Measurements from ENCODE around the gene PLXNA2. TPM values are rescaled to one million over a fixed set of nuclear protein-coding genes. Genes with fewer than 3 reads are reported as not detected.
A peak's percentile ranks its signal among the peaks of the same experiment; 100 is the strongest.

The PLXNA2 gene
- total RNA-seq, 3 donors from 2014 or later, result 0.15 to 0.71 (median 0.35) TPM

DNA sequence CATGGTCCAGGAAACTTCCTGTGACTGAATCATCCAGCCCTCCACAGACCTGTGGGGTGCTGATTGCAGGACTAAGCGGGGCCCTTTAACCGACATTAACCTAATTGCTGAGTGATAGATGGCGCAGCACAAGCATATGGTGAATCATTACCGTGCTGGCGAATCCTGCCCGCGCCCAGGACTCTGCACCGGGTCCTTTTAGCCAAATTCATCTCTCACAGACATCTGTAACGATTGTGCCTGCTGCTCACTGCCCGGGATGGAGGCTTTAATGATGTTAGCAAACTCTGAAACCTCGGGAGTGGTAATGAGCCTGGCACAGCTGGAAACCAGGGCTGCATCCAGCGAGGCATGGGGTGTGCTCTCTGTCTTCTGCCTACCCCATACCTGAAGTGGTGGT lies 185.9 kb downstream of the PLXNA2 start:
- Mint-ChIP-seq H3K27me3 (ENCODE audit: low read depth) (peaks cover 16% of the 10 kb centered on the region), H3K9me3 (no peaks in the 10 kb centered on the region), H3K4me3 (no peak overlapping the region), H3K36me3 (ENCODE audit: insufficient read depth) (no peaks in the 10 kb centered on the region), H3K4me1 (ENCODE audit: low read depth) (no peaks in the 10 kb centered on the region)
- DNase-seq (no peak), ATAC-seq (no peak)

DNA sequence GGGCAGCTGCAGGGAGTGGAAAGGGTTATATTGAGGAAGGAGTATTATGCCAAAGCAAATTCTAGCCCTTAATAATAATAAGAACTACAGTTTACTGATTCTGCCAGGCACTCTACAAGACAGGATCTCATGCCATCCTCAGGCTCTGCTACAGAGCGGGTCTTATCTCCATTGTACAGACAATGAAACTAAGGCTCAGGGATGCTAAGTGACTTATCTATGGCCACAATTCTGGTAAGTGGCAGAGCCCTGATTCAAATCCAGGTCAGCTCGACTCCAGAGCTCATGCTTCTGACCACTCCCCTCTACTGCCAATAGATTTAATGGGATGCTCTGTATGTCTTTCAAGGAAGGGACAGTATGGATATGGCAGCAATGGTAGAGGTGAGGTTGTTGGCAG lies 187.1 kb downstream of the PLXNA2 start:
- no peaks in the 10 kb centered on the region for H3K36me3 Mint-ChIP-seq (ENCODE audit: insufficient read depth)
- no peaks in the 10 kb centered on the region for H3K4me1 Mint-ChIP-seq (ENCODE audit: low read depth)
- H3K9me3 Mint-ChIP-seq, result no peaks in the 10 kb centered on the region
- DNase-seq (no peak), ATAC-seq (no peak)
- H3K27me3 Mint-ChIP-seq (ENCODE audit: low read depth), result peaks cover 16% of the 10 kb centered on the region
- no peak overlapping the region for H3K4me3 Mint-ChIP-seq

DNA sequence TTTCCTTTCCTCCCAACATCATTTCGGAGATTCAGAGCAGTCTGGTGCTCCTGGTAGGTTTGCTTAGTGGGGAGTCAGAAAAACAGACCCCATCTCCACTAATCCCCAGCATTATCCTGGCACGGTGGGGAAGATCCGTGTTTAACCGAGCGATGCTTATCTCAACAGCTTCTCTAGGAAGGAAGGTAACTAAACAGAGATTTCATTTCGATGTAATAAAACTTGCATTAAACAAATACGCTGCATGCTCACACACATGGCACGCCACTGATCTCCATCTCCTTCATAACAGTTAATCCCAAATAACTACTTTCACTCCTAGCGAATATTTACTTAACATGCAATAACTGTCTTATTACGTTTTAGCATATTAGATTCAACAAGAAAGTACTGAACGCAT lies 188.6 kb downstream of the PLXNA2 start:
- DNase-seq, result no peak
- Mint-ChIP-seq H3K36me3 (ENCODE audit: insufficient read depth) (no peaks in the 10 kb centered on the region), H3K4me1 (ENCODE audit: low read depth) (no peaks in the 10 kb centered on the region), H3K27me3 (ENCODE audit: low read depth) (peaks cover 12% of the 10 kb centered on the region), H3K9me3 (no peaks in the 10 kb centered on the region), H3K4me3 (no peak overlapping the region)
- no peak for ATAC-seq

- H3K36me3 Mint-ChIP-seq (ENCODE audit: insufficient read depth), result no peaks in the 10 kb centered on the region
- H3K27me3 Mint-ChIP-seq (ENCODE audit: low read depth), result peaks cover 9% of the 10 kb centered on the region
- DNase-seq, result no peak
- no peak overlapping the region for H3K4me3 Mint-ChIP-seq
- no peaks in the 10 kb centered on the region for H3K4me1 Mint-ChIP-seq (ENCODE audit: low read depth)
- no peak for ATAC-seq
- H3K9me3 Mint-ChIP-seq, result no peaks in the 10 kb centered on the region
Measured at GRCh38 chr1:208054911-208055379, 189.2 kb downstream of the PLXNA2 start.

GRCh38 chr1:208054485-208054884 lies 189.7 kb downstream of the PLXNA2 start:
- ATAC-seq, result no peak
- Mint-ChIP-seq H3K4me3 (no peak overlapping the region), H3K27me3 (ENCODE audit: low read depth) (peaks cover 9% of the 10 kb centered on the region), H3K9me3 (no peaks in the 10 kb centered on the region), H3K36me3 (ENCODE audit: insufficient read depth) (no peaks in the 10 kb centered on the region), H3K4me1 (ENCODE audit: low read depth) (no peaks in the 10 kb centered on the region)
- no peak for DNase-seq

DNA sequence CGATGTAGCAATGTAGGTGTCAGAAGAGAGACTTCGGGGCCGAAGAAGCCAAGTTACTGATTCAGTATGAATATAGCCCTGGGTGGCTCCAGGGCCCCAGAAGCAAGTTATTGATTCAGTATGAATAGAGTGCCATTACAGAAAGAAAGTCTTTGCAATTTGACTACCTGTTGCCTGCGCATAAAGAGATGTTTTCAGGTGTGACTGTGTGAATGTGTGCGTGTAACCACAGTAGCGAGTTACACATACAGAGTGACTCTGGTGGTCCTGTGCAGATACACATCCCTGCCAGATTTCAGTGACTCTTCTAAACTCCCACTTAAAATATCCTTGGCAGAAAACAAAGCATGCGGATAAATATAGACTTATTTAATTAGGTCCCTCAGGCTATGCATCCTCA lies 190.5 kb downstream of the PLXNA2 start:
- ATAC-seq (no peak), DNase-seq (no peak)
- no peaks in the 10 kb centered on the region for H3K36me3 Mint-ChIP-seq (ENCODE audit: insufficient read depth)
- peaks cover 9% of the 10 kb centered on the region for H3K27me3 Mint-ChIP-seq (ENCODE audit: low read depth)
- H3K4me1 Mint-ChIP-seq (ENCODE audit: low read depth), result no peaks in the 10 kb centered on the region
- no peak overlapping the region for H3K4me3 Mint-ChIP-seq
- H3K9me3 Mint-ChIP-seq, result no peaks in the 10 kb centered on the region

DNA sequence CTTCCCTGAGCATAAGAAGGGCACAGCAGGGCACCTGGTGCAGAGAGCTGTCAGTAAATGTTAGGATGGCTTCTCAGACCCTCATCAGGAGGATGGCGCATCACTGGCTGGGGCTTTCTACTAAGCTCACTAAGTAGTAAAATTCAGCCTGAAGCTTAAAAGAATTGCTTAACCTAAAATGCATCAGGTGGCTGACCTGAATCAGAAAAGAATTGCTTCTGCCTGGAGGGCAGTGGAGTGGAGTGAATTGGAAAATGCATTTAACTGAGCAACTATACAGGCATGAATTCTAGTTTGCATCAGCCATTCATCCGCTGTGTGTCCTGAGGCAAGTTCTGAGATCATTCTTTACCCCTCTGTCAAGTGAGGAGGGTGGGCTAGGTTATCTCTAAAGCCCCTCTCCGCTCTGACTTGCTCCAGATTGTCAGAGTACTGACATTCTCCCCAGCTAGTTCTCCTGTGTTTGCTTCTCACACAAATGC lies 191.2 kb downstream of the PLXNA2 start:
- Mint-ChIP-seq H3K4me3 (no peak overlapping the region), H3K9me3 (no peaks in the 10 kb centered on the region), H3K36me3 (ENCODE audit: insufficient read depth) (no peaks in the 10 kb centered on the region), H3K4me1 (ENCODE audit: low read depth) (no peaks in the 10 kb centered on the region), H3K27me3 (ENCODE audit: low read depth) (peaks cover 9% of the 10 kb centered on the region)
- no peak for ATAC-seq
- DNase-seq, result no peak

- Mint-ChIP-seq H3K36me3 (ENCODE audit: insufficient read depth) (no peaks in the 10 kb centered on the region), H3K27me3 (ENCODE audit: low read depth) (peaks cover 9% of the 10 kb centered on the region), H3K4me3 (no peak overlapping the region), H3K4me1 (ENCODE audit: low read depth) (no peaks in the 10 kb centered on the region), H3K9me3 (no peaks in the 10 kb centered on the region)
- DNase-seq (no peak), ATAC-seq (no peak)
Measured at GRCh38 chr1:208052135-208052534, 192.0 kb downstream of the PLXNA2 start.

DNA sequence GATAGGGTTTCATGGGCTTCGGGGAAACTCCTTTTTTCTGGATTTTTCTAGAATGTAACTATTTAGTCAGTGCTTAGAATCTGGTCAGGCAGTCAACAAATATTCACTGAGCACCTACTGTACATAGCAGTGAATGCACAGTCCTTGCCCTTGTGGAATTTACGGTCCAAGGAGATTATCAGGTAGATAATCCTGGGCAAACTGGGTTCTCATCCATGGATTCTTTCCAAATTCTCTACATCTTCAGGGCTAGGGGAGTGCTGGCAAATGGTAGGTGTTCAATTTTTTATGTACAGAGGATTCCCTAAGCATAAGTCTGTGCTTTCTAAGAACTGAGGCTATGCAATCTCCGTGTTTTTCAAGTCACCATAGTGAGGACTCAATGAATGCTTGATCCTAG lies 192.5 kb downstream of the PLXNA2 start:
- ATAC-seq, result no peak
- no peak for DNase-seq
- Mint-ChIP-seq H3K27me3 (ENCODE audit: low read depth) (peaks cover 9% of the 10 kb centered on the region), H3K4me3 (no peak overlapping the region), H3K4me1 (ENCODE audit: low read depth) (no peaks in the 10 kb centered on the region), H3K36me3 (ENCODE audit: insufficient read depth) (no peaks in the 10 kb centered on the region), H3K9me3 (no peaks in the 10 kb centered on the region)

GRCh38 chr1:208048904-208049303 lies 195.3 kb downstream of the PLXNA2 start:
- ATAC-seq, result no peak
- H3K4me3 Mint-ChIP-seq, result no peak overlapping the region
- no peaks in the 10 kb centered on the region for H3K4me1 Mint-ChIP-seq (ENCODE audit: low read depth)
- no peak for DNase-seq
- no peaks in the 10 kb centered on the region for H3K9me3 Mint-ChIP-seq
- no peaks in the 10 kb centered on the region for H3K36me3 Mint-ChIP-seq (ENCODE audit: insufficient read depth)
- H3K27me3 Mint-ChIP-seq (ENCODE audit: low read depth), result no peaks in the 10 kb centered on the region

- DNase-seq, result no peak
- H3K4me3 Mint-ChIP-seq, result no peak overlapping the region
- no peak for ATAC-seq
- H3K36me3 Mint-ChIP-seq (ENCODE audit: insufficient read depth), result no peaks in the 10 kb centered on the region
- no peaks in the 10 kb centered on the region for H3K27me3 Mint-ChIP-seq (ENCODE audit: low read depth)
- no peaks in the 10 kb centered on the region for H3K9me3 Mint-ChIP-seq
- no peaks in the 10 kb centered on the region for H3K4me1 Mint-ChIP-seq (ENCODE audit: low read depth)
Measured at GRCh38 chr1:208047975-208048374, 196.2 kb downstream of the PLXNA2 start.

GRCh38 chr1:208047476-208047934 lies 196.7 kb downstream of the PLXNA2 start:
- Mint-ChIP-seq H3K4me1 (ENCODE audit: low read depth) (no peaks in the 10 kb centered on the region), H3K9me3 (no peaks in the 10 kb centered on the region), H3K27me3 (ENCODE audit: low read depth) (no peaks in the 10 kb centered on the region), H3K36me3 (ENCODE audit: insufficient read depth) (no peaks in the 10 kb centered on the region), H3K4me3 (no peak overlapping the region)
- DNase-seq (no peak), ATAC-seq (no peak)

GRCh38 chr1:208045463-208046260 lies 198.5 kb downstream of the PLXNA2 start:
- no peak for ATAC-seq
- no peak for DNase-seq
- Mint-ChIP-seq H3K9me3 (no peaks in the 10 kb centered on the region), H3K27me3 (ENCODE audit: low read depth) (no peaks in the 10 kb centered on the region), H3K4me1 (ENCODE audit: low read depth) (no peaks in the 10 kb centered on the region), H3K36me3 (ENCODE audit: insufficient read depth) (no peaks in the 10 kb centered on the region), H3K4me3 (no peak overlapping the region)

GRCh38 chr1:208044589-208045462 lies 199.4 kb downstream of the PLXNA2 start:
- no peak overlapping the region for H3K4me3 Mint-ChIP-seq
- DNase-seq (no peak), ATAC-seq (peak in 1 of 2 donors; percentile 18)
- no peaks in the 10 kb centered on the region for H3K4me1 Mint-ChIP-seq (ENCODE audit: low read depth)
- no peaks in the 10 kb centered on the region for H3K27me3 Mint-ChIP-seq (ENCODE audit: low read depth)
- no peaks in the 10 kb centered on the region for H3K9me3 Mint-ChIP-seq
- no peaks in the 10 kb centered on the region for H3K36me3 Mint-ChIP-seq (ENCODE audit: insufficient read depth)
